Measurements from ENCODE around the gene SOD3. TPM values are rescaled to one million over a fixed set of nuclear protein-coding genes. Genes with fewer than 3 reads are reported as not detected.

Gene SOD3
- total RNA-seq, 1 experiment from 2014 or later, result 1.0 TPM

- intact Hi-C loops (cut with micrococcal nuclease; ENCODE audit: unreplicated experiment), result no loop called here
- CTCF ChIA-PET, result no interaction called here
- BruUV-seq (replicated peaks), result no TSS peak
- no peaks in the 10 kb centered on the region for H3K27me3 ChIP-seq (ENCODE audit: control insufficient read depth, insufficient read depth, low read length)
- POLR2A ChIA-PET, result no interaction called here
- in situ Hi-C loops (cut with HindIII; ENCODE audit: low pct_unique_long_range_greater_than_20kb, low sequenced_read_pairs), result no loop called here
- no peak for TF ChIP-seq SIN3A (IDR thresholded peaks at IDR 0.05; ENCODE audit: borderline replicate concordance, insufficient read depth, low read depth, low read length)
- no peak for TF ChIP-seq POLR2AphosphoS5 (IDR thresholded peaks at IDR 0.05; ENCODE audit: low read depth, low read length)
- H3K9me3 ChIP-seq (ENCODE audit: control insufficient read depth, insufficient read depth, low read depth, low read length), result no peaks in the 10 kb centered on the region
- no peak overlapping the region for H3K27ac ChIP-seq (ENCODE audit: low read length)
- H3K4me1 ChIP-seq (ENCODE audit: control insufficient read depth, insufficient read depth, low read length), result no peaks in the 10 kb centered on the region
- DNase-seq (ENCODE audit: low read depth, low spot score) (no peak), ATAC-seq (no peak)
- H3K36me3 ChIP-seq (ENCODE audit: control insufficient read depth, insufficient read depth, low read length), result no peaks in the 10 kb centered on the region
- H3K4me3 ChIP-seq (ENCODE audit: low read depth in 2 of 2, low read length in 2 of 2), result no peak overlapping the region
Observed at GRCh38 chr4:24810871-24811631, 15.7 kb downstream of the SOD3 start.

GRCh38 chr4:24813732-24814131, 18.4 kb downstream of the SOD3 start:
- ATAC-seq (no peak), DNase-seq (ENCODE audit: low read depth, low spot score) (no peak)
- H3K9me3 ChIP-seq (ENCODE audit: control insufficient read depth, insufficient read depth, low read depth, low read length), result no peaks in the 10 kb centered on the region
- TF ChIP-seq CTCF (IDR thresholded peaks at IDR 0.05) (no peak), SIN3A (IDR thresholded peaks at IDR 0.05; ENCODE audit: borderline replicate concordance, insufficient read depth, low read depth, low read length) (no peak), POLR2AphosphoS5 (IDR thresholded peaks at IDR 0.05; ENCODE audit: low read depth, low read length) (no peak), TCF7L2 (IDR thresholded peaks at IDR 0.05; ENCODE audit: low read depth, low read length) (no peak), REST (IDR thresholded peaks at IDR 0.05; ENCODE audit: insufficient read depth in 1 of 2, low read depth in 2 of 2, low read length in 1 of 2) (no peak)
- H3K36me3 ChIP-seq (ENCODE audit: control insufficient read depth, insufficient read depth, low read length), result no peaks in the 10 kb centered on the region
- H3K27me3 ChIP-seq (ENCODE audit: control insufficient read depth, insufficient read depth, low read length), result no peaks in the 10 kb centered on the region
- H3K4me3 ChIP-seq (ENCODE audit: low read depth in 2 of 2, low read length in 2 of 2), result no peak overlapping the region
- CTCF ChIA-PET, result no interaction called here
- no peaks in the 10 kb centered on the region for H3K4me1 ChIP-seq (ENCODE audit: control insufficient read depth, insufficient read depth, low read length)
- BruUV-seq (replicated peaks), result no TSS peak
- H3K27ac ChIP-seq (ENCODE audit: low read length), result no peak overlapping the region
- in situ Hi-C loops (cut with HindIII; ENCODE audit: low pct_unique_long_range_greater_than_20kb, low sequenced_read_pairs), result no loop called here
- POLR2A ChIA-PET, result no interaction called here
- intact Hi-C loops (cut with micrococcal nuclease; ENCODE audit: unreplicated experiment), result no loop called here

GRCh38 chr4:24816797-24817196, 21.4 kb downstream of the SOD3 start:
- Histone ChIP-seq H3K36me3 (ENCODE audit: control insufficient read depth, insufficient read depth, low read length) (no peaks in the 10 kb centered on the region), H3K27me3 (ENCODE audit: control insufficient read depth, insufficient read depth, low read length) (no peaks in the 10 kb centered on the region), H3K4me3 (ENCODE audit: low read depth in 2 of 2, low read length in 2 of 2) (no peak overlapping the region), H3K4me1 (ENCODE audit: control insufficient read depth, insufficient read depth, low read length) (no peaks in the 10 kb centered on the region), H3K9me3 (ENCODE audit: control insufficient read depth, insufficient read depth, low read depth, low read length) (no peaks in the 10 kb centered on the region), H3K27ac (ENCODE audit: low read length) (no peak overlapping the region)
- no TSS peak for BruUV-seq (replicated peaks)
- intact Hi-C loops (cut with micrococcal nuclease; ENCODE audit: unreplicated experiment) (no loop called here), in situ Hi-C loops (cut with HindIII; ENCODE audit: low pct_unique_long_range_greater_than_20kb, low sequenced_read_pairs) (no loop called here)
- ATAC-seq (no peak), DNase-seq (ENCODE audit: low read depth, low spot score) (no peak)
- ChIA-PET CTCF (no interaction called here), POLR2A (no interaction called here)
- TF ChIP-seq CTCF (IDR thresholded peaks at IDR 0.05) (no peak), SIN3A (IDR thresholded peaks at IDR 0.05; ENCODE audit: borderline replicate concordance, insufficient read depth, low read depth, low read length) (no peak), TCF7L2 (IDR thresholded peaks at IDR 0.05; ENCODE audit: low read depth, low read length) (no peak), REST (IDR thresholded peaks at IDR 0.05; ENCODE audit: insufficient read depth in 1 of 2, low read depth in 2 of 2, low read length in 1 of 2) (no peak), POLR2AphosphoS5 (IDR thresholded peaks at IDR 0.05; ENCODE audit: low read depth, low read length) (no peak)

Data from Panc1 (cell line).